Lung (tissue), 12 donors: ENCODE results near the gene SOX13. TPM values are rescaled to one million over a fixed set of nuclear protein-coding genes. Genes with fewer than 3 reads are reported as not detected.

ENCODE experiments used
- ATAC-seq: fragments of 200-7000 bp; cut with Tn5 transposase; one replicate; pipeline ENCODE4 v1.9.1; 2020; ENCODE audit warnings: moderate number of reproducible peaks; ENCODE audit not compliant: insufficient read depth, low FRiP score
- DNase-seq, 3 donors: peaks; one replicate each; pipeline ENCODE4 v3.0.0-alpha.2; 2013 to 2017
- H3K27ac ChIP-seq, 2 donors: one replicate each; pipeline ENCODE4 v1.5.1; 2013; ENCODE audit warnings: mild to moderate bottlenecking in 2 of 2, moderate library complexity in 2 of 2, control low read depth in 1 of 2, inconsistent platforms in 1 of 2, low read depth in 1 of 2, low read length in 1 of 2
- H3K27me3 ChIP-seq, 3 donors: one replicate each; pipeline ENCODE4 v1.5.1; 2013; ENCODE audit warnings: low read length in 2 of 3; ENCODE audit not compliant: control insufficient read depth in 3 of 3, insufficient read depth in 3 of 3
- H3K36me3 ChIP-seq, 4 donors: one replicate each; pipeline ENCODE4 v1.5.1; 2013; ENCODE audit warnings: low read length in 4 of 4, mild to moderate bottlenecking in 1 of 4, moderate library complexity in 1 of 4; ENCODE audit not compliant: control insufficient read depth in 4 of 4, insufficient read depth in 4 of 4
- H3K4me1 ChIP-seq, 5 donors: one replicate each; pipeline ENCODE4 v1.5.1; 2013; ENCODE audit warnings: low read length in 5 of 5, mild to moderate bottlenecking in 2 of 5, moderate library complexity in 1 of 5; ENCODE audit not compliant: control insufficient read depth in 5 of 5, insufficient read depth in 5 of 5
- H3K4me3 ChIP-seq: one replicate; pipeline ENCODE4 v1.5.1; 2013; ENCODE audit warnings: mild to moderate bottlenecking, control low read depth, moderate library complexity
- H3K9ac ChIP-seq, 2 donors: one replicate each; pipeline ENCODE4 v1.5.1; 2013; ENCODE audit warnings: low read length in 2 of 2, control low read depth in 1 of 2; ENCODE audit not compliant: insufficient read depth in 1 of 2
- H3K9me3 ChIP-seq, 4 donors: one replicate each; pipeline ENCODE4 v1.5.1; 2013; ENCODE audit warnings: low read length in 3 of 4, mild to moderate bottlenecking in 1 of 4, moderate library complexity in 1 of 4; ENCODE audit not compliant: control insufficient read depth in 4 of 4, insufficient read depth in 3 of 4
- CTCF ChIP-seq: IDR thresholded peaks from 2 replicates; pipeline ENCODE4 v1.5.1; 2012; ENCODE audit warnings: mild to moderate bottlenecking; ENCODE audit errors: control extremely low read depth, extremely low read depth
- WGBS, 2 donors: extraction: QIAGEN DNeasy Blood & Tissue Kit; methylation state at CpG; one replicate each; pipeline ENCODE4 v1.1.7; 2013; 5-methylcytosine and 5-hydroxymethylcytosine counted together
- polyA plus RNA-seq, 2 donors: library from polyadenylated mRNA; stranded (reverse); fragments of 200-250 nt; gene quantifications; one replicate each; pipeline ENCODE4 v1.2.1, GENCODE V29; 2013
- total RNA-seq, 2 donors: library from RNA; depleted of rRNA in 1 of 2; stranded (reverse); fragments of >200 nt in 1 of 2; gene quantifications; one replicate each; pipeline ENCODE4 v1.2.1, GENCODE V29; 2014 to 2021
- donor health status: control.
- donor health status: control.
- donor health status: Bipolar disorder and iron deficiency.
- donor health status: healthy.
- donor health status: DM: yes; HTN: yes; CAD: no.

Gene SOX13
- total and polyA plus RNA-seq, 4 donors: 14.7 to 52.6 (median 30.3) TPM

DNA sequence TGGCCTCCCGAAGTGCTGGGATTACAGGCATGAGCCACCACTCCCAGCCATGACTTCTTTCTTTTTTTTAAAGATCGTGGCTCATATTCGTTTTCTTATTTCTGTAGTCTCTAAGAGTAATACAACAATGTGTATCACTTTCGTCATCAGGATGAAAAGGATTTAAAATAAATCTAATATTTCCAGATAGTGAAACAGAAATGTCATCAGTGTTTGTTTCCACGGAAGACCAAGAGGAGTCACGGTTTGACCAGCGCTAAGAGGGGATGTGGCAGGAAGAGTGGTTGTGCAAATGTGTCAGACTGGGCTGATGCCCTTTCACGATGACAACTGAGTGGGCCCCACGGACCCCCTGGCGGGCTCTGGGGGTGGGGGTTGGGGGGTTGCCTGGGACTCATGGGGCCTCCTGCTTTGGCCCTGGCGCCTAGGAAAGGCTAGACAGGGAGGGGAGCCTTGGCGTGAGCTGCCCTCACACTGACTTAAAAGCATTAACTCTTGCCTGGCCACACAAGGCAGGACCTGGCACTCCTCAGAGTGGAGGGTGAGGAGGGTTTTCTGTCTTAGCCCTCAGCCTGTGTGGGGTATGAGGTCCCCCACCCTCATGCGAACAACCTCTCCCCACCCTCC, 8.4 kb downstream of the SOX13 start:
- Histone ChIP-seq H3K4me3 (no peak overlapping the region), H3K27me3 (no peaks in the 10 kb centered on the region), H3K9me3 (no peaks in the 10 kb centered on the region), H3K4me1 (peaks cover 0 to 61% (median 45%) of the 10 kb centered on the region in 5 donors), H3K36me3 (no peaks in the 10 kb centered on the region), H3K27ac (peak overlapping the region in 1 of 2 donors; percentile 89), H3K9ac (peak overlapping the region in 1 of 2 donors; percentile 49)
- DNase-seq (peak in 2 of 3 donors; percentile 43 to 52), ATAC-seq (no peak)
- 30 to 35% methylated on average over 13 of the region's 13 CpGs for WGBS, 2 donors
- no peak for TF ChIP-seq CTCF

- Histone ChIP-seq H3K4me3 (no peak overlapping the region), H3K9ac (peak overlapping the region in 1 of 2 donors; percentile 43), H3K27ac (peak overlapping the region in 1 of 2 donors; percentile 89), H3K9me3 (no peaks in the 10 kb centered on the region), H3K4me1 (peaks cover 0 to 54% (median 40%) of the 10 kb centered on the region in 5 donors), H3K27me3 (no peaks in the 10 kb centered on the region), H3K36me3 (no peaks in the 10 kb centered on the region)
- no peak for TF ChIP-seq CTCF
- DNase-seq: no peak
- no peak for ATAC-seq
- whole genome bisulfite sequencing, 2 donors: 55 to 80% methylated on average over 8 of the region's 8 CpGs
Observed at GRCh38 chr1:204081791-204082513, 9.0 kb downstream of the SOX13 start.

DNA sequence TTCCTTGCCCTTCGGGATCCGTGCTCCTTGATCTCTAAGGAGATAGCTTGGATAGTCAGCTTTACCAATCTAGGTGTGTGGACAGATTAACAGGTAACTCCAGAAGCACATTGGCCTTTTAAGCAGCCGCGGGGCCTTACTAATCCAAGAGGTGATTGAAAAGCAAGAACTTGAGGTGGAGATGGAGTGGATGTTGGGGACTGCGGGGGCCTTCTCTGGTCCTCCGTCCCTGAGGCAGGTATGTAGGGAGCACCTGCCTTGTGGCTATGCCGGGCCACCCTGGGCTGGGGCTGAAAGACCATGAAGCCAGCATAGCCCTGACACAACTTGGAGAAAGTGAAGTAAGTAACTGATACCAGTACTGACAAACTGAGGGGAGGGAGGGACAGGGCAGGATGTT, 10.6 kb downstream of the SOX13 start:
- ATAC-seq (no peak), DNase-seq (no peak)
- no peak for TF ChIP-seq CTCF
- H3K9ac ChIP-seq: peak overlapping the region in 1 of 2 donors; percentile 36
- peaks cover 0 to 55% (median 47%) of the 10 kb centered on the region in 5 donors for H3K4me1 ChIP-seq
- no peak overlapping the region for H3K4me3 ChIP-seq
- H3K27ac ChIP-seq: peak overlapping the region in 1 of 2 donors; percentile 85
- H3K36me3 ChIP-seq: no peaks in the 10 kb centered on the region
- H3K27me3 ChIP-seq: no peaks in the 10 kb centered on the region
- 84 to 85% methylated on average over 7 of the region's 7 CpGs for WGBS, 2 donors
- no peaks in the 10 kb centered on the region for H3K9me3 ChIP-seq
